IMR-90 (cell line): ENCODE data around the gene BCAS1. TPM values are rescaled to one million over a fixed set of nuclear protein-coding genes. Genes with fewer than 3 reads are reported as not detected.

Experiments used
- ATAC-seq: fragments of 200-7000 bp; cut with Tn5 transposase; 2 replicates; pipeline ENCODE4 v1.9.1; 2020; ENCODE audit warnings: low read depth, mild to moderate bottlenecking, moderate library complexity
- BruUV-seq: library from RNA; stranded (reverse); fragments of 400-500 nt; replicated peaks from 2 replicates; lab custom pipeline; 2021; lab: Mats Ljungman, UMichigan
- CTCF ChIA-PET: fragments of 300-600 bp; formaldehyde crosslinking; extraction: SDS; loops from one replicate; lab custom pipeline; 2021; ENCODE audit warnings: antibody characterized with exemption; lab: Yijun Ruan, JAX
- POLR2A ChIA-PET: fragments of 300-600 bp; sonication (Branson Sonifier 250); formaldehyde crosslinking; loops from one replicate; lab custom pipeline; 2022; ENCODE audit warnings: antibody characterized with exemption; ENCODE audit not compliant: unreplicated experiment; lab: Charles Lee
- DNase-seq: peaks from one replicate; pipeline ENCODE4 v3.0.0; 2013
- H2AFZ ChIP-seq: replicated peaks from 2 replicates; pipeline ENCODE3; 2013; ENCODE audit warnings: low read length, mild to moderate bottlenecking; ENCODE audit not compliant: poor library complexity
- H2AK5ac ChIP-seq: 2 replicates; pipeline ENCODE4 v1.6.1; 2013; ENCODE audit warnings: low read depth, low read length, inconsistent platforms
- H2AK9ac ChIP-seq: replicated peaks from 2 replicates; pipeline ENCODE3; 2013; ENCODE audit warnings: mild to moderate bottlenecking, low read depth, low read length, moderate library complexity; ENCODE audit not compliant: poor library complexity
- H2BK120ac ChIP-seq: 2 replicates; pipeline ENCODE4 v1.6.1; 2013; ENCODE audit warnings: low read depth, low read length, inconsistent platforms
- H2BK15ac ChIP-seq: 3 replicates; pipeline ENCODE4 v1.6.1; 2013; ENCODE audit warnings: low read depth, low read length, inconsistent platforms
- H2BK20ac ChIP-seq: 2 replicates; pipeline ENCODE4 v1.6.1; 2013; ENCODE audit warnings: low read depth, mild to moderate bottlenecking, inconsistent platforms, low read length, moderate library complexity
- H2BK5ac ChIP-seq: 2 replicates; pipeline ENCODE4 v1.6.1; 2013; ENCODE audit warnings: mild to moderate bottlenecking, low read depth, low read length, inconsistent platforms; ENCODE audit not compliant: poor library complexity, severe bottlenecking
- H3K14ac ChIP-seq: replicated peaks from 2 replicates; pipeline ENCODE4 v1.6.1; 2013; ENCODE audit warnings: low read depth, low read length, inconsistent platforms
- H3K18ac ChIP-seq: 2 replicates; pipeline ENCODE4 v1.6.1; 2013; ENCODE audit warnings: low read depth, low read length, control low read depth
- H3K23ac ChIP-seq: 2 replicates; pipeline ENCODE4 v1.6.1; 2013; ENCODE audit warnings: low read depth, low read length, inconsistent platforms
- H3K27ac ChIP-seq: 2 replicates; pipeline ENCODE4 v1.5.1; 2013; ENCODE audit warnings: mild to moderate bottlenecking, control low read depth, low read length; ENCODE audit not compliant: insufficient read depth
- H3K27me3 ChIP-seq: 2 replicates; pipeline ENCODE4 v1.6.1; 2013; ENCODE audit warnings: low read length; ENCODE audit not compliant: control insufficient read depth, insufficient read depth
- H3K36me3 ChIP-seq: 2 replicates; pipeline ENCODE4 v1.6.1; 2013; ENCODE audit warnings: low read length, mixed read lengths; ENCODE audit not compliant: control insufficient read depth, insufficient read depth
- H3K4ac ChIP-seq: 2 replicates; pipeline ENCODE4 v1.6.1; 2013; ENCODE audit warnings: low read depth, low read length, inconsistent platforms
- H3K4me1 ChIP-seq: 2 replicates; pipeline ENCODE4 v1.6.1; 2013; ENCODE audit warnings: low read length, mixed read lengths; ENCODE audit not compliant: control insufficient read depth, insufficient read depth
- H3K4me2 ChIP-seq: 2 replicates; pipeline ENCODE4 v1.6.1; 2013; ENCODE audit warnings: low read depth, mild to moderate bottlenecking, control low read depth, low read length, moderate library complexity
- H3K4me3 ChIP-seq: 2 replicates; pipeline ENCODE4 v1.5.1; 2013; ENCODE audit warnings: low read depth, mild to moderate bottlenecking, control low read depth, low read length, moderate library complexity; ENCODE audit not compliant: insufficient read depth
- H3K56ac ChIP-seq: 2 replicates; pipeline ENCODE4 v1.6.1; 2013; ENCODE audit warnings: low read length, inconsistent platforms; ENCODE audit not compliant: insufficient read depth; ENCODE audit errors: extremely low read depth
- H3K79me1 ChIP-seq, 2 experiments: 2 replicates each; pipeline ENCODE4 v1.6.1; 2013; ENCODE audit warnings: low read length in 2 of 2, inconsistent platforms in 1 of 2, low read depth in 1 of 2
- H3K9ac ChIP-seq: 2 replicates; pipeline ENCODE4 v1.6.1; 2013; ENCODE audit warnings: low read depth, low read length, control low read depth
- H3K9me1 ChIP-seq: 2 replicates; pipeline ENCODE4 v1.6.1; 2013; ENCODE audit warnings: low read length, inconsistent platforms; ENCODE audit not compliant: insufficient read depth
- H3K9me3 ChIP-seq: 2 replicates; pipeline ENCODE4 v1.6.1; 2013; ENCODE audit warnings: low read length; ENCODE audit not compliant: control insufficient read depth, insufficient read depth
- H4K20me1 ChIP-seq: 2 replicates; pipeline ENCODE4 v1.6.1; 2013; ENCODE audit warnings: low read length, inconsistent platforms; ENCODE audit not compliant: insufficient read depth
- H4K5ac ChIP-seq: 2 replicates; pipeline ENCODE4 v1.6.1; 2013; ENCODE audit warnings: mild to moderate bottlenecking, low read depth, low read length, control low read depth
- H4K8ac ChIP-seq, 2 experiments: 2 replicates each; pipeline ENCODE4 v1.6.1; 2013; ENCODE audit warnings: low read depth in 2 of 2, low read length in 2 of 2, control low read depth in 1 of 2, inconsistent platforms in 1 of 2
- H4K91ac ChIP-seq: 2 replicates; pipeline ENCODE4 v1.6.1; 2013; ENCODE audit warnings: low read depth, low read length, inconsistent platforms; ENCODE audit not compliant: insufficient read depth
- CHD1 ChIP-seq: IDR thresholded peaks from 2 replicates; pipeline ENCODE4 v1.6.1; 2012; ENCODE audit warnings: low read depth, low read length, improper control_type of control experiment
- ELK1 ChIP-seq: fragments of 150-350 bp; IDR thresholded peaks from 2 replicates; pipeline ENCODE4 v1.6.1; 2016; ENCODE audit warnings: low read depth, mild to moderate bottlenecking, low read length, moderate library complexity, borderline replicate concordance
- MAFK ChIP-seq: IDR thresholded peaks from 2 replicates; pipeline ENCODE4 v1.6.1; 2012; ENCODE audit warnings: low read depth, low read length, improper control_type of control experiment
- POLR2A ChIP-seq: IDR thresholded peaks from 2 replicates; pipeline ENCODE4 v1.6.1; 2012; ENCODE audit warnings: mild to moderate bottlenecking, low read depth, low read length
- RAD21 ChIP-seq: IDR thresholded peaks from 2 replicates; pipeline ENCODE4 v1.6.1; 2012; ENCODE audit warnings: low read length, improper control_type of control experiment
- RCOR1 ChIP-seq: IDR thresholded peaks from 2 replicates; pipeline ENCODE4 v1.6.1; 2012; ENCODE audit warnings: mild to moderate bottlenecking, low read length, improper control_type of control experiment; ENCODE audit not compliant: insufficient replicate concordance
- USF2 ChIP-seq: fragments of 150-350 bp; IDR thresholded peaks from 2 replicates; pipeline ENCODE4 v1.6.1; 2017; ENCODE audit warnings: mild to moderate bottlenecking, antibody characterized with exemption, low read length, low read depth
- WGBS, 2 experiments: methylation state at CpG; one replicate each; pipeline versions ENCODE4 v1.1.5 to v1.1.7; 2013; ENCODE audit warnings: missing lambda C conversion rate in 2 of 2; ENCODE audit not compliant: insufficient read length in 1 of 2; ENCODE audit errors: extremely low coverage in 2 of 2; 5-methylcytosine and 5-hydroxymethylcytosine counted together
- dilution Hi-C: fragments of 300-500 bp; cut with HindIII; formaldehyde crosslinking; loops from one replicate; pipeline ENCODE4 v1.14.3; 2018; ENCODE audit warnings: low sequenced_read_pairs; ENCODE audit not compliant: unreplicated experiment
- in situ Hi-C: fragments of 300-500 bp; cut with MboI; formaldehyde crosslinking; loops from 3 replicates; pipeline ENCODE4 v1.14.3; 2019; ENCODE audit warnings: low sequenced_read_pairs, inconsistent platforms, mixed read lengths
- intact Hi-C: fragments of 100-400 bp; cut with micrococcal nuclease; formaldehyde crosslinking; loops from 2 replicates; pipeline ENCODE4 v1.10.0; 2022
- polyA plus RNA-seq, 3 experiments: library from polyadenylated mRNA; depleted of rRNA; stranded (reverse); fragments of >200 nt; gene quantifications; 2 replicates each; pipeline ENCODE4 v1.2.3, GENCODE V29; 2012; ENCODE audit warnings: low replicate concordance in 1 of 3
- total RNA-seq: library from RNA; depleted of rRNA; stranded (reverse); fragments of >200 nt; gene quantifications from 2 replicates; pipeline ENCODE4 v1.2.3, GENCODE V29; 2012

Gene BCAS1
- total and polyA plus RNA-seq, 2 of the 4 experiments (the other 2 are of a cell fraction) = under 0.01 TPM; not detected in 1

DNA sequence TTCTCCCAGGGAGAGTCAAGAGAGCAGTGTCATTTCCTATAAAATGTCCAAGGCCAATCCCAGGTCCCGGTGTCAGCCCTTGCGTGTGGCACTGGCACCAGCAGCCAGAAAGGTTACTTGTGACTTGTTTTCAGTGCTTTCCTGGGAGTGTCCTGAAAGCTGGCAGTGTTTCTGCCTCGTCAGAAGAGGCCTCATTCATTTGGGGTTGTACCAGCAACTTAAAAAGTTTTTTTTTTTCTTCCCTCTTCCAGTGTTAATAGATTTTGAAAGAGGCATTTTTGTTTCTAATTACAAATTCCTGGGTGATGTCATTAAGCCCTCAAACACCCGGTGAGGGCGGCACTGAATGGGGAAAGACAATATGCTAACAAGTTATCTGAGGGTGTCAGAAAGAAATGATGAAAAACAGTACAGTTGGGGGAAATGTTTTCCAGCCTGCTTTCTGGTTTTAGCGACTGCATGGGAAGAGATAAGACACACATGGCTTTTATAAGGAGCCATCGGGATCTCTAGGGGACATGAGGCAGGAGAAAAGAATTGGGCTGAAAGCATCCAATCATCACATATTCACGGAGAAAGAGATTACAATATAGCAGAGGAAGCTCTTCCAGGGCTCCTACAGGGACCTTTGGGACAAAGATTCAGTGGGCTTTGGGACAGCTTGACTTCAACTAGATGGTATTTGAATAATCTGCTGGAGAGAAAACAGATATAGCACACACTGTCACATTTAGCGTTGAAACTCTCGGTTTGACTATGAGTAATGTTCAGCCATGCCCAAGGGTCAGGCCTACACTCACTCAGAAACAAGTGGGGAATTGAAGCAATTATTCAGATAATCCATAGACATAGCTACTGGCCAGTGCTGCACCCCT is 153.0 kb downstream of the BCAS1 start:
- peak overlapping the region; percentile 96 for H3K27ac ChIP-seq
- H2BK20ac ChIP-seq = peak overlapping the region; percentile 81
- WGBS, 2 experiments = 30% methylated on average over 2 of the region's 10 CpGs; no CpG with 5 or more reads in 1 of the 2 experiments
- peak overlapping the region; percentile 61 for H3K18ac ChIP-seq
- H3K4me2 ChIP-seq = peak overlapping the region; percentile 13
- in situ Hi-C loops = no loop called here
- H3K9me3 ChIP-seq = no peaks in the 10 kb centered on the region
- peak overlapping the region; percentile 92 for H2BK120ac ChIP-seq
- no peak; the same call in 1 of the 2 replicates for ATAC-seq
- H3K4me3 ChIP-seq = no peak overlapping the region
- peak overlapping the region; percentile 92 for H4K91ac ChIP-seq
- peak overlapping the region; percentile 62; the same call in 1 of the 2 replicates for H3K56ac ChIP-seq
- H3K23ac ChIP-seq = peak overlapping the region; percentile 81; the same call in 1 of the 2 replicates
- dilution Hi-C loops = no loop called here
- DNase-seq = no peak
- H2BK15ac ChIP-seq = peak overlapping the region; percentile 96
- CTCF ChIA-PET = interaction anchor here (0.6 to 3.6 kb wide), 9 partner anchors 8 to 338 kb away, joined by 3 to 17 read pairs (median 3); no protein-coding TSS in a partner anchor
- H3K4ac ChIP-seq = peak overlapping the region; percentile 86
- TF ChIP-seq USF2 = no peak
- no peak for TF ChIP-seq RCOR1
- TF ChIP-seq MAFK = no peak
- no peak for TF ChIP-seq RAD21
- no peak for TF ChIP-seq POLR2A
- no peak for TF ChIP-seq ELK1
- no peak for TF ChIP-seq CHD1
- H3K4me1 ChIP-seq = peaks cover 31% of the 10 kb centered on the region
- H4K8ac ChIP-seq = peak overlapping the region; percentile 88 to 98
- H3K36me3 ChIP-seq = no peaks in the 10 kb centered on the region
- peak overlapping the region; percentile 86 for H2AK5ac ChIP-seq
- peak overlapping the region; percentile 72 for H2BK5ac ChIP-seq
- H4K20me1 ChIP-seq = no peaks in the 10 kb centered on the region
- peak overlapping the region; percentile 81 for H2AFZ ChIP-seq
- peak overlapping the region; percentile 47 for H2AK9ac ChIP-seq
- POLR2A ChIA-PET = no interaction called here
- peaks cover 2% of the 10 kb centered on the region; the same call in 1 of the 2 replicates for H3K9me1 ChIP-seq
- peak overlapping the region; percentile 32 for H4K5ac ChIP-seq
- H3K27me3 ChIP-seq = no peaks in the 10 kb centered on the region
- H3K9ac ChIP-seq = peak overlapping the region; percentile 81
- H3K79me1 ChIP-seq = peaks cover 0 to 11% of the 10 kb centered on the region in 2 experiments; a peak in 1 of 4 replicates
- H3K14ac ChIP-seq = peak overlapping the region; percentile 81
- intact Hi-C loops = loop anchor here (2.0 to 5.0 kb wide), 3 partner anchors 23 to 260 kb away; no protein-coding TSS in a partner anchor
- BruUV-seq = no TSS peak
